ENCODE measurements around the gene FAM174C.

DNA sequence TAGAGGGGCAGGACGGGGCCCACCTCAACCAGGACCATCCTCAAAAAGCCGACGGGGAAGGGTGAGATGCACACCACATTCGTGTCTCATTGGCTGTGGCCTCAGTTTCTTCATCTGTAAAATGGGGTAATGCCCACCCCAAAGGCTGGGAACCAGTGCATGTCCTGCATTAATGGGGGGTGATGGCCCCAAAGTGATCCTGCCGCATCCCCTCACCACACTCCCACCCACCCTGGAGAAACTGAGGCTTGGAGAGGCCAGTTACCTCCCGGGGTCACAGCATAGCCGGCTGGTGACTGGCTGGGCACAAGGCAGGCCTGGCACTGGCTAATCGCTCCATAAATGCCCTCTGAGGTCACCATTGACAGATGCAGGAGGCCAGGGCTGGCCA is 27.6 kb upstream of the FAM174C start:
- TF ChIP-seq, protein P1, sequence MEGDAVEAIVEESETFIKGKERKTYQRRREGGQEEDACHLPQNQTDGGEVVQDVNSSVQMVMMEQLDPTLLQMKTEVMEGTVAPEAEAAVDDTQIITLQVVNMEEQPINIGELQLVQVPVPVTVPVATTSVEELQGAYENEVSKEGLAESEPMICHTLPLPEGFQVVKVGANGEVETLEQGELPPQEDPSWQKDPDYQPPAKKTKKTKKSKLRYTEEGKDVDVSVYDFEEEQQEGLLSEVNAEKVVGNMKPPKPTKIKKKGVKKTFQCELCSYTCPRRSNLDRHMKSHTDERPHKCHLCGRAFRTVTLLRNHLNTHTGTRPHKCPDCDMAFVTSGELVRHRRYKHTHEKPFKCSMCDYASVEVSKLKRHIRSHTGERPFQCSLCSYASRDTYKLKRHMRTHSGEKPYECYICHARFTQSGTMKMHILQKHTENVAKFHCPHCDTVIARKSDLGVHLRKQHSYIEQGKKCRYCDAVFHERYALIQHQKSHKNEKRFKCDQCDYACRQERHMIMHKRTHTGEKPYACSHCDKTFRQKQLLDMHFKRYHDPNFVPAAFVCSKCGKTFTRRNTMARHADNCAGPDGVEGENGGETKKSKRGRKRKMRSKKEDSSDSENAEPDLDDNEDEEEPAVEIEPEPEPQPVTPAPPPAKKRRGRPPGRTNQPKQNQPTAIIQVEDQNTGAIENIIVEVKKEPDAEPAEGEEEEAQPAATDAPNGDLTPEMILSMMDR (IDR thresholded peaks at IDR 0.05; ENCODE audit: low read length): no peak
- TF ChIP-seq EZH2 (IDR thresholded peaks at IDR 0.05; ENCODE audit: borderline replicate concordance, low read length): no peak

All from OCI-LY1 (cell line).